Stimulated activated CD4-positive, alpha-beta T cell treated with anti-CD3 and anti-CD28 coated beads, Interleukin-15, amount 100 ng/mL, for 24 hours (primary cell): Measurements from ENCODE around the gene FBH1.
"Not testable (repeated sequence)": the region's sequence is repeated elsewhere in the genome, so short reads cannot be mapped to it uniquely, and the experiment has no call there.

ENCODE experiments used
- DNase-seq: peaks from one replicate; pipeline ENCODE4 v3.0.0-alpha.2; 2020

The FBH1 gene

DNA sequence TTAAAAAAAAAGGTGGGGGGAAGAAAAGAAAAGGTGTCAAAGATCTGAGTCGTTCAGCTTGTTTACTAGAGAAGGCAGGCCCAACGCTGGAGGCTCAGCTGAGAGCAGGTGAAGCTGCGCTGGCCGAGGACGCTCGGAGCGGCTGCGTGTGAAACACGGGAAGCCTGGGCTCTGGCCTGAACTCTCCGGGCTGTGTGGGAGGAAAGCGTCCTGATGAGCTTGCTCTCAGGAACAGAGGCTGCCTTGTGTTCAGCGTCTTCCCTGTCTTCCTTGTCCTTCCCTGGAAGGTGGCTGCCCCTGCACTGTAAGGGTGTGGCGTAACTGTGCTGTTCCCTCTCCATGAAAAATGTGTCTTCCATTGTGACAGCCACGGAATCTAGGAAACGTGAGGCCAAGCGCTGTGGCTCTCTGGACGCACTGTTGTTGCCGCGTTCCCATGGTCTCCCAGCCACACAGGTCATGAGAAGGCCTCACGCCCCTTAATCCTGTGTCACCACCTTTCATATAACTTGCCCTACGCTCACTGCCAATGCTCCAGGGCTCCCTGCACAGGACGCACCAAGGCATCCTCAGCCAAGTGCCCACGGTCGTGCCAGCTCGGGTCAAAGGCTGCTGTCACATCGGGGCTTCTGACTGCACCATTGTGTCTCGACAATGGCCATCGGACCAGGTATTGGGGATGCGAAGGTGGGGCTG is 71.5 kb downstream of the FBH1 start:
- no peak for DNase-seq

DNA sequence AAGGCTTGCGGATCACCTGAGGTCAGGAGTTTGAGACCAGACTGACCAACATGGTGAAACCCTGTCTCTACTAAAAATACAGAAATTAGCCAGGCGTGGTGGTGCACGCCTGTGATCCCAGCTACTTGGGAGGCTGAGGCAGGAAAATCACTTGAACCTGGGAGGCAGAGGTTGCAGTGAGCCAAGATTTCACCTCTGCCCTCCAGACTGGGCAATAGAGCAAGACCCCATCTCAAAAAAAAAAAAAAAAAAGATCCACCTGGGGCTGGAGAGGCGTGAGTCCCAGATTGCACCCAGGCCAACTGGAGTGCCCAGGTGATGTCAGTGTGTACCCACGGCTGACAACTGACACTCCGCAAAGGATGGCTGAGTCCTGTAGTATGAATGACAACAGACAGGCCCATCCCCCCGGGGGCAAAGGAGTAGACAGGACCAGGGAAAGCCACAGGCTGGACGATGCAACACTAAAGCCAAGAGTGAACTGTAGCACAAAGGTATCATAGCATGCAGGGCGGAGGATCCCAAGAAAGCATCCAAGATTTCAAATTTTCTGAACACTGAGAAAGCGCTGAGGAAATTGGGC is 72.4 kb downstream of the FBH1 start:
- not testable (repeated sequence) for DNase-seq

DNA sequence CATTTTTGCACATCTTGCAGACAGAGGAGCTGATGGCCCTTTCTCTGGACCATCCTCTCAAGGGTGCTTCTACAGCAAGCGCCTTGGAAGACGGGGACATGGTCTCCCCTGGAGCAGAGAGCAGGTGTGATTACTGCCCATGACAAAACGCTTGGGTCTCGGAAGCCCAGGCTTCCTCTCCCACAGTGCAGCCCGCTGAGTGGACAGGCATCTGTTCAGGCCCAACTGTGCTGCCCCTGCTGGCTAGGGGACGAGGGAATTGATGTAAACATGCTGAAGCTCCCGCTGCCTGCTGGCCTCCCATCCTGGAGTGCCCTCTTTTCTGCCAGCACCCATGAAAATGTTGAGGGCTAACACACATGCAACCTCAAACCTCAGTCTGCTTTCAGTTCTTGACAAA is 73.0 kb downstream of the FBH1 start:
- no peak for DNase-seq

DNA sequence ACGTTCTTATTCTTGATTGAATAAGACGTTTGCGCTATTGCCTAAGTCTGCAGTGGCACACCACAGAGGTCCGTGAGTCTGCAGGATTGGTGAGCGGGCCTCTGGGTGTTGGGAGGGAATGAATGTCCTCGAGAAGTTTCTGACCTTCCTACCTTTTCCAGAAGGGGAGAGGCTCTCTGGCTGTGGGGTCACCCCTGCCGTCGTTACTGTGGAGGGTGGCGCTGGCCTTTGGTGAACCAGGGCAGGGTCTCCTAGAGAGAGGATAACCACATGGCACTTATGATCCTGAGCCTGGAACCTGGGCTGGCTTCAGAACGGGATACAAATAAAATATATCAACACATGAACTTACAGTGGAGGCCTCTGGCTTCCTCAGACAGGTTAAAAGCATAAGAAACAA is 73.5 kb downstream of the FBH1 start:
- DNase-seq = no peak

DNA sequence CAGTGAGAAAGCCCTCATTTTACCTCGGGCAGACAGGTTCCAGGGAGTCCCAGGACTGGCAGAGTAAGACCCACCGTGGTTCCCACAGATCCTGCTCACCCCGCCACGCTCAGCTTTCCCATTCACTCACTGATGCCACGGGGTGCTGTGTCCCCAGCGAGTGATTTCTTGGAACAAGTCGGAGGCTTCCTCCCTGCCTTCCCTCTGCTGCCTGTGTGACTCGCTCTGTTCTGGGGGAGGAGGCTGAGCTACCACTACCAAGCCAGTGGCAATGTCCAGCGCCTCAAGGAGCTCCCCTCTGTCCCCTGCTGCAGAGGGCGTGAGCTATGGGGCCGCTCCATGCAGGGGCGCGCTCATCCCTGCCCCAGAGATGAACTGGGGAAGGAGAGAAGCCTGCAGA is 74.7 kb downstream of the FBH1 start:
- DNase-seq = no peak

DNA sequence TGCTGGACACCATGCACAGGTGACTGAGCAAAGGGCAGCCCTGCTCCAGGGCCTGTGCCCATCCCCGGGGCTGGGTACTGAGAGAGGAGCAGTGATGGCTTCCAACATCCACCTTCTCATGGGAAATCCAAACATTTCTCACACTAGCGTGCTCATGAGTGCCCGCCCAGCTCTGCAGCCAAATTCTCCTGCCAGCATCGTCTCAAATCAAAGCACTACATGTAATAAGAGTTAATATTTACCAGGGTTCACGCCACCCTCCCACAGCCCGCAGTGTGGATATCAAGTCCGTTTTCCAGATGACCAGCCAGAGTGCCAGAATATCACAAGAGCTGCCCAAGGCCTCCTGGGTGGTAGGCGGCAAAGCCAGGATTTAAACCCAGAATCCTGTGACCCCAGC is 75.2 kb downstream of the FBH1 start:
- DNase-seq = no peak

DNA sequence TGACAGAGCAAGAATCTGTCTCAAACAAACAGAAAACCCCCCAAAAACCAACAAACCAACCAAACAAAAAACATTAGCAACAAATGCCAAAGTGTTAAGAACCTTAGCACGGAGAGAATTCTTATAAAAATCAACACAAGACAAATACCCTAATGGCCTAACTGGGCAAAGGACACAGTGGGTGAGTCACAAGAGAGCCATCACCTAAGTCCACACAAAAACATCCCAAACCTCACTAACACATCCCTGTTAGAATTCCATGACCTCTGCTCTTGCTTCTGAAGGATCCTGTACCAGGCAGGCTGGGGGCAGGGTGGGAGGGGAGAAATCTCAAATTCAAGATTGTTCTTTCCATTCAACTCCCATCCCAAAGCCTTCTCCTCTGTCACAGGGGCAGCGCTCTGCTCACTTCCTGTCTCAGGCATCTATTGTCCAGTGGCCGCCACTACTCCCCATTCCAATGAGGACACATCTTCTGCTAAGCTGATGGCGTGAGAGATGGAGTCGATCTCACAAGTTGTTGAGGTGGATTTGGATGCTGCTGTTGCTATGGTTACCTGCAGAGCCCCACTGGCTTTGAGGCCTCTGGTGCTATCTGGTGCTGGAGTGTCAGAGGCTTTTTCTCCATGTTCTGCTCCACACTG is 78.1 kb downstream of the FBH1 start:
- no peak for DNase-seq

DNA sequence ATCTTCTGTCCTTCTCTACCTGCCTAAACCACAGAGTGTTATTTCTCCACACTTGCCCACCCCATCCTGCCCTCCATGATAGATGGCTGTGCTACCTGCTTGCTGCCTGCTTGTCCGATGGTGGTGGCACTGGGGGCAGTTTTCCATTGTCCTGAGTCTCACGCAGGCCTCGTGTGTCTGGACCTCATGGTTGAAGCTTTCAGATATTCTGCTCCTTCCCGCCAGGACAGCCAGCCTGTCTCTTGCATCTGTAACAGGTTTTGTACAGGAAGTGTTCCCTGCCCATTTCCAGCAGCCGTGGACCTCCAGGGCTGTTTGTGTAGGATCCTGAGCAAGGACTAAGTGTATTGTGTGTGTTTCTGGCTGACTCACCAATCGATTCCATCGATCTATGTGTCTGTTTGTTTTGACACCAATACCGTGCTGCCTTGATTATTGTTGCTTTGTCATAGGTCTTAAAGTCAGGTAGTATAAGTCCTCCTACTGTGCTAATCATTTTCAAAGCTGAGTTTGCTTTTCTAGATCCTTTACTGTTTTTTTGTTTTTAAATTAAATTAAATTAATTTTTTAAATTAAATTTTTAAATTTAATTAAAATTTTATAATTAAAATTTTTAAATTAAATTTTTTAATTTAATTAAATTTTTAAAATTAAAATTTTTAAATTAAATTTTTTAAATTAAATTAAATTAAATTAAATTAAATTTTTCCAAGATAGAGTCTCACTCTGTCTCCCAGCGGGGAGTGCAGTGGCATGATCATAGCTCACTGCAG is 78.8 kb downstream of the FBH1 start:
- no peak for DNase-seq

DNA sequence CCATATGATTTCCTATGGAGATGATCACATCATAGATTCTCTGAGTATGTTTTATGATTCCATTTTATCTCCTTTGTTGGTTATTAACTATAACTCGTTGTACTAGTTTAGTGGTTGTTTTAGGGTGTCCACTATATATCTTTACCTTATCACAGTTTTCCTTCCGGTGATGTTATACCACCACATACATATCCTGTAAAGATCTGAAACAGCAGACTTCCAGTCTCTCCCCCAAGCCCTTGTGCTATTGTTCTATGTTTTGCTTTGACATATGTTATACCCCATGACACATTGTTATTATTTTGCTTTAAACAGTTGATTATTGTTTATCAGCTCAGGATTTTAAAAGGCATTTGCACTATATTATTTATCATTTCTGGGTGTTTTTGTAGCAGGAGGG is 80.0 kb downstream of the FBH1 start:
- no peak for DNase-seq

DNA sequence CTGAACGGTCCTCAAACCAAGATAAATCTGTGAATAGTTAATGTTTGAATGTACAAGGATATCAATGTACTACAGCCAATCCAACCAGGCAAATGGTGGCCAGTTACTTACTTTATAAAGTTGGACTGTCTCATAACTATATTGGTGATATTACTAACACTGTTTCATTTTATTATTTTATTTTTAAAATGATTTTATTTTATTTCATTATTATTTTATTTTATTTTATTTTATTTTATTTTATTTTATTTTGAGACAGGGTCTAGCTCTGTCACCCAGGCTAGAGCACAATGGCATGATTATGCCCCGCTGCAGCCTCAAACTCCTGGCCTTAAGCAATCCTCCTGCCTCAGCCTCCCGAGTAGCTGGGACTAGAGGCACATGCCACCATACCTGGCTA is 80.5 kb downstream of the FBH1 start:
- DNase-seq = no peak

DNA sequence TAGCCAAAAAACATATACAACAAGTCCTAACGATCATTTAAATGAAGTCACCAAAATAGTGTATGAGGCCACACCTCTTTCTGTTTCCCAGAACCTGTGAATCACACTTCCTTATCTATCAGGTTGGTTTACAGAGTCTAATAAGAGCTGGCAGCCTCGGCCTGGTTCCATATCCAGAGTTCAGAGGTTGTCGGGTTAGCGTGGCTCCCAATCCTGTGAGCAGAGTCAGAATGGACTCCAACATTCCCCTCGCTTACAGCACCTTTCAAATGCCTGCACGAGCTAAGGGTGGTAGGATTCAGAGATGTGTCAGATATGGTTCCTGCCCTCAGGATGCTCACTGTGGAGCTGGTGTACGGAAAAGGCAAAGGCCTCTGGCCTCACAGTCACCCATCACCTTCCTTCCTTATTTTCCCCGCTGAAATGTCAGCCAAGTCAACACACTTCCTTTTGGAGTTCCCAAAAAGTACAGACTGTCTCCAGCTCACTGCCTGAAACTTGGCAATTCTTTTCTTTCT is 81.3 kb downstream of the FBH1 start:
- DNase-seq = peak; percentile 38

DNA sequence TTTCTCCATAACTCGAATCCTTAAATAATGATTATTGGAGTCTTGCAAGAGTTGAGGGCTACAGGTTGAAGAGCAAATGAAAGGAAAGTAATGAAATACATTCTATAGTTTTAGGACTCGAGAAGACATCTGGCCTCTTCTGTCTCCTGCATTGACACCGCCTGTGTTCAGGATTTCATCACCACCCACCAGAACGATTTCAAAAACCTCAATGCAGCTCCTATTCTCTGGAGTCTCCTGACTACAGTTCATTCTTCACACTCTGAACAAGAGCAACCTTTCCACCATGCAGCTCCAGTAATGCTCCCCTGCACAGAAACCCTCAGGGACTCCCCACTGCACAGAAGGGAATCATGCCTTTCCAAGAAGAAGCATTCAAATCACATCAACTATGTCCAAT is 81.8 kb downstream of the FBH1 start:
- DNase-seq = no peak

DNA sequence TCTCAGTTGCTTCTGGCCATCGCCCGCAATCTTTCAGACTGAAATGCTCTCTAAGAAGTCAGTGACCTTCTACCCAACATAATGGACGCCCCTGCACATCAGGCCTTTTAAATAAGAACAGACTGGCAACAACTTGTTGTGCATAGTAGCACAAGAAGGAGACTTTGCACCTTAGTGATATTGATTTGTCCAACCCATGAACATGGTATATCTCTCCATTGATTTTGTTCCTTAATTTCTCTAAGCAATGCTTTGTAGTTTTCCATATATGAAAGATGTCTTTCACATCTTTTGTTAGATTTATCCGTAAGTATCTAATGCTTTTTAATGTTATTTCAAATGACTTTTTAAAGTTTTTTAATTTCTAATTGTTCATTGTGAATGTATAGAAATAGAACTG is 83.0 kb downstream of the FBH1 start:
- no peak for DNase-seq

DNA sequence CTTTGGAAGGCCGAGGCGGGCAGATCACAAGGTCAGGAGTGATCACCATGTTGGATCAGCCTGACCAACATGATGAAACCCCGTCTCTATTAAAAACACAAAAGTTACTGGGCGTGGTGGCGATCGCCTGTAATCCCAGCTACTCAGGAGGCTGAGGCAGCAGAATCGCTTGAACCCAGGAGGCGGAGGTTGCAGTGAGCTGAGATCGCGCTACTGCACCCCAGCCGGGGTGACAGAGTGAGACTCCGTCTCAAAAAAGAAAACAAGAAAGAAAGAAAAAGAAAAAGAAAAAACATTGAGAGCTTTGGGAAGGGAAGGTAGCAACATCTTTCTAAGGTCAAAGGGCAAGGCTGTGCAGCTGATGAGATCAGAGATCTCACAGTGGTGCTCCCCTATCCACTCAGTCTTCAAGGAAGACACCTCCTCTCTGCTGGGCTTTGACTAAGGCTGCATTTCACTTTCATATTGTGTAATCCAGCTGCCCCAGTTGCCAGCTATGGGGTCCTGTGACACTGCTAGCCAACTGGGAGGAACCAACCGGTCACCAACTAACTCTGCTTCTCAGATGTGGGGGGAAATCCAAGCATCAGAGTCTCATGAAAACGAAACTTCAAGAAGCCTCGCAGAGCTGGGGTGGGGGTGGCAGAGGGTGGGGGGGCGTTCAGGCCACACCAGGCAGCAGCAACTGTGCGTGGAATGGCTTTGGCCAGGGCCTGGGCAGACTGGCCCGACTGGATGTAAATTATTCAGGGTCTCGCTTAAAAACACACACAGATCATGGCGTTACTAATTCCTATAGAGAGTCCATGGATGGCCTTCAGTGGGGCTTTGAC is 85.8 kb downstream of the FBH1 start:
- peak; percentile 78 for DNase-seq

DNA sequence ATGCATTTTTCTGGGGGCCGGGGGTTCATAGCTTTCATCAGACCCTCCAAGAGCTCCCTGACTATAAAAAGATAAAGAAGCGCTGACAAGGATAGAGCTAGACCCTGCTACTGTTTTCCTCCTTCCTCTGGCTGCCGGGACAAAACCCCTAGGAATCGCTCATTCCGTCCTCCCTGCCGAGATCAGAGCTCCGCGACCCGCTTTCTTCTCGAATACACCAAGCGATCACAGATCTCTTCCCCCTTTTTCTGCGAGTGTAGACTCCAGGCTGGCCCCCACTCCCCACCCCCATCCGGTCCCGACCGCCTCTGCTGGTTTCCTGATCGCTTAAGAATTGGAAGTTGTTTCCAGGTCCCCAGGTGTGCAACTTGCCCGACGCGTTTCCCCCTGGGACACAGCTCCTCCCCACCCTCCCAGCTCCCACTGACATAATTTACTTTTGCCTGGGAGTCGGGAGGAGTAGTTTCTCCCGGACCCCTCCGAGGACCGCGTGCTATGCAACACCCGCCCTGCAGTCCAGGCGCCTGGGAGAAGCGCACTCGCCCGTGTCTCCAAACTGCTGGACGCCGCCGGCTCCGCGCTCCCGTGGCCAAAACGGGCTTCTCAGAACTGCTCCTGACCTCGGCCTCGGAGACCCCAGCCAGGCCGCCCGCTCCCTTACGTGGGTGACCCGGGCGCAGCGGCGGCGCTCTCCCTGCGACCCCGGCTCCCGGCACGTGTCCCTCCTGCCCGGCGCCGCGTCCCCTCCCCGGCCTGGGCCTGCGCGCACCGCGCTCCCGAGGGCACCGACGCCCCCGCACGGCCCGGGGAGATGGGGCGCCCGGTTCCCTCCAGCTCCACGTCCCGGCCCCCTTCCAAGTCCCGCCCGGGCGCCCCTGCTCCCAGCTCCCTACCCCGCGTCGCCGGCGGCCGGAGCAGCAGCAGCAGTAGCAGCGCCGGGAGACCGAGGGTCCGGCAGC is 86.7 kb downstream of the FBH1 start:
- peak; percentile 72 for DNase-seq

DNA sequence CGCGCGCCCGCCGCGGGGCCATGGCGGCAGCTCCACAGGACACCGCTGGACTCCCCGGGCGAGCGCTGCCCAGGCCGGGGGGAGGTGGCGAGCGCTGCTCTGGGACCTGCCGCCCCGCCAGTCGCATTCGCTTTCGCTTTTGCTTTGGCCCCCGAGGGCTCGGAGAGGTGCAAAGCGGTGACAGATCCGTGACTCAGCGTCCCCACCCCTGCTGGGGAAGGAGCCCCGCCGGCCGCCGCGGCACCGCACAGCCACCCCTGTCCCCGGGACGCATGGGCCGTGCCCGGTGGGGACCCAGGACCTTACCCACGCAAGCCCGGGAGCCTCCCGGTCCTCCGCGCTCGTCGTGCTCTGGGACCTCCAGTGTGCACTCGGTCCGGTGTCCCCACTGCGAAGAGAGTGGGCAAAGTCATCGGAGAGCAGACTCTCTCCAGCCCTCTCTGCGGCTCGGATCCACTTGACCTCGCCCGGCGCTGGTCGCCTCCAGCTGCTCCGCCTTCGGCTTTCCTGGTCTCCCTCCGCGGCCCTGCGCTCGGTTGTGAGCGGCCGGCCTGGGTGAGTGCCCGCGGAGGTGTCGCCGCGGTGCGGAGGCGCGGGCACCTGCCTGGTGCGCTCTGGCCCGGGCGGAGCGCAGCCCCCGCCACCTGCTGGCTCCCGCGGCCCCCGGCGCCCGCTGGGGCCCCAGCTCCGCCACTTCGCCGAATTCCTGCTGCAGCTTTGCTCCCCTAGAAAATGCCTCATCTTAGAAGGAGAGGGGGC is 87.6 kb downstream of the FBH1 start, which contains the start of gene IL15RA:
TSS of gene IL15RA (minus strand) at position 73 of the 759 bp plus-strand sequence. CDS start at position 22, 51 bp downstream.
- peak; percentile 96 for DNase-seq

DNA sequence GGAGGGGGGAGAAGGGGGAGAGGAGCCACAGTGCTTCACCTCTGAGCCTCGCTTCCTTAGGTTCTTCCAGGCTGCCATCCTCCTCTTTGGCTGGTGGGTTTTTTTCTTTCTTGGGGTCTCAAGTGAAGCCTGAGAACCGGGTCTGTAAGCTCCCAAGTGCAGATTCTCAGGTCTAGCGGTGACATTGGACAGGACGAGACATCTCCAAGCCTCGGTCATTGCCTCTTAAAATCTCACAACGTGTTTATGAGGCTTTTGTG is 88.1 kb downstream of the FBH1 start:
- no peak for DNase-seq

DNA sequence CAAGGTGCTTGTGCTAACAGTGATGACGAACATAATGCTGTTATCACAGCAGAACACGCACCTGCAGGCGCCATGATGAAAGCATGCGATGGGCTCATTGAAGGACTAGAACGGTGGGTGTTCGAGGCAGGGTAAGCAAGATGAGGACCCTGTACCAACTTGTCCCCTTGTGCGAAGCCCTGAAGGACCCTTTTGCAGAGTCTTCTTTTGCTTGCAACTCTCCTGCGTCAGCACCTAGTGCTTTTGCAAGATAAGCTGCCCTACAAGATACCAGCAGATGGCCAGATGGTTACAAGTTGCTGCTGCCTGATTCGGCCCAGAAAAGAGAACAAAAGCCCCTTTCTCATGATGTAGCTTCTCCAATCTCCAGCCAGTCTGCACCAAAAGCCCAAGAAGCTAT is 91.5 kb downstream of the FBH1 start:
- no peak for DNase-seq

DNA sequence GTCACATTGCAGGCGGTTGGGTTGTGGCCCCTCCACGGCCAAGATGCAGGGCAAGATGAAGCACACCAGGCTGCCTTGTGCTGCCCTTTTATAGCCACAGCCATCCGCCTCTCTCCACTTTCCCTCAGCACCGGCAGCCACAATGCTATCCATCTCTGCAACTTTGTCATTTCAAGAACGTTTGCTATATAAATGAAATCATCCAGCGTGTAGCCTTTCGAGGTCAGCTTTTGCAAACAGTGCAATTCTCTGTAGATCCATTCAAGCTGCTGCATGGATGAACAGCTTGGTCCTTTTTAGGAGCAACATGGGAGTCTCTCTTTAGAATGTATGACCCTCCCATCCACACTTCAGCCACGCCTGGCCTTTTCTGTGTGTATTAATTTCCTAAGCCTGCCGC is 93.7 kb downstream of the FBH1 start:
- DNase-seq = no peak

DNA sequence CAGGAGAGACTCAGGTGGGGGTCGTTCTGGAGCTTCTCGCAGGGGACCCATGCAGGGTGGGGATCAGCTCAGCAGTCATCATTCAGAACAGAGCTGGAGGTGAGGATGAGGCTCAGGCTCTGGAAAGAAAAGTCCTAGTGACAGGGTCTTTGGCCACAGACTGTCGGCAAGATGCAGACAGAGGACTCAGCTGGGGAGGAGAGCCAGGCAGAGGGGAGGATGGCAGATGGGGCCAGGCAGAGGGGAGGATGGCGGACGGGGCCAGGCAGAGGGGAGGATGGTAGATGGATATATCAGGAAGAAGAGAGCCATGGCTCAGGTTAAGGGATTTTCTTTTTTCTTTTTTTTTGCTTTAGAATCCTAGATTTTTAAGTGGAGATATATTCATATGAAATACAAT is 95.0 kb downstream of the FBH1 start:
- no peak for DNase-seq
